ENCODE measurements around the gene TICRR. TPM values are rescaled to one million over a fixed set of nuclear protein-coding genes. Genes with fewer than 3 reads are reported as not detected.

Gene TICRR
- polyA plus RNA-seq, 1 donor from 2014 or later = not detected

DNA sequence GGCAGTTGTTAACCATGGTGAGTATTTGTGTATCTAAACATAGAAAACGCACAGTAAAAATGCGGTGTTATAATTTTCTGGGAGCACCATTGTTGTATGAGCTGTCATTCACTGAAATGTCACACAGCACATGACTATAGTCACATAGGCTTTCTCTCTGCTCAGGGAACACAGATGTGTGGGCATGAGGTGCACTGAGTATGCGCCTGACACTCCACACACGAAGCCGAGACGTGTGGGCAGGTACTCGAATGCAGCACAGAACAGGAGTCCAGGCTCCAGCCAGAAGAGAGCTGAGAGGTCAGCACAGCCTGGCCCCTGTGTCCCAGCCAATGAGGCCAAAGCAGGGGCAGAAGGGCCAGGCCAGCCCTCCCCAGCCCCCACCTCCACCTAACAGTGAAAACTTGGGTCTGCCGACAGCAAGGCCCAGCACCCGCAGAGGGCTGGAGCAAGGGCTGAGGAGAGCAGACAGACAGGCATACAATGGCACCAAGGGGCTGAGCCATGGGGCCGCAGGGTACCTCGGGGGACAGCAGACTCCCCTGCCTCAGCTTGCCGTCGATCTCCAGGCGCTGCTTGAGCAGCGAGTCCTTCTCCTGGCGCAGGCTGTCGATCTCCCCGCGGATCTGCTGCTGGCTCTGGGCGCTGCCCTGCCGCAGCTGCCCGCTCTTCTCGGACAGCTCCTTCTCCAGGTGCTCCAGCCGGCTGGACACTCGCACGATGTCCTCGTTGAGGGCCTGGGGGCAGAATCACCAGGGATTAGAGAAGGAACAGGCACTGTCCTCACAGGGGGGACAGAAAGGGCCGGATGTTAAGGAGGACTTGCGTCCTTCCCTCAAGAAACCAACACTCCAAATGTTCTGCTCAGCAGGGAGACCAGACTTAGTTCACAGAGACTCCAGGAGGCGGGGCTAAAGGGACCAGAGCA lies 56.0 kb downstream of the TICRR start:
- no peak overlapping the region for H3K27ac Mint-ChIP-seq
- no peak overlapping the region for H3K4me3 Mint-ChIP-seq
- H3K36me3 Mint-ChIP-seq = peaks cover 5% of the 10 kb centered on the region
- no peaks in the 10 kb centered on the region for H3K4me1 Mint-ChIP-seq
- peaks cover 0 to 2% (median 0%) of the 10 kb centered on the region in 3 donors for H3K9me3 Mint-ChIP-seq
- H3K27me3 Mint-ChIP-seq = no peaks in the 10 kb centered on the region

DNA sequence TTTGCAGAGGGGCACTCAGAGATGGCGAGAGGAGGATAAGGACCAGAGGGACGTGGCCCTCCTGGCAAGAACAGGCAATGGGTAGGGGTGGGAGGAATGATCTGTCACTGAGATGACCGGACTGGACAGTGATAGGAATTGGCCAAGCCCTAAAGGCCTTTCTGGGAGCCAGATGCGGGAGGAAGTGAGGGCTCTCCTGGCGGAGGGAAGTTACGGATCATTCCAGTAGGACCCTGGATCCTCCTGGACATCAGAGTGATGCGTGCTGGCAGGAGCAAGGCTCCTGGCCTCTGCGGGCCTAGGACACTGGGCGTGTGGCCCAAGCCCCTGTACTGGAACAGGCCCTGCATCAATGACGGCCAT lies 56.6 kb downstream of the TICRR start:
- no peak overlapping the region for H3K27ac Mint-ChIP-seq
- peaks cover 0 to 2% (median 0%) of the 10 kb centered on the region in 3 donors for H3K9me3 Mint-ChIP-seq
- no peak overlapping the region for H3K4me3 Mint-ChIP-seq

DNA sequence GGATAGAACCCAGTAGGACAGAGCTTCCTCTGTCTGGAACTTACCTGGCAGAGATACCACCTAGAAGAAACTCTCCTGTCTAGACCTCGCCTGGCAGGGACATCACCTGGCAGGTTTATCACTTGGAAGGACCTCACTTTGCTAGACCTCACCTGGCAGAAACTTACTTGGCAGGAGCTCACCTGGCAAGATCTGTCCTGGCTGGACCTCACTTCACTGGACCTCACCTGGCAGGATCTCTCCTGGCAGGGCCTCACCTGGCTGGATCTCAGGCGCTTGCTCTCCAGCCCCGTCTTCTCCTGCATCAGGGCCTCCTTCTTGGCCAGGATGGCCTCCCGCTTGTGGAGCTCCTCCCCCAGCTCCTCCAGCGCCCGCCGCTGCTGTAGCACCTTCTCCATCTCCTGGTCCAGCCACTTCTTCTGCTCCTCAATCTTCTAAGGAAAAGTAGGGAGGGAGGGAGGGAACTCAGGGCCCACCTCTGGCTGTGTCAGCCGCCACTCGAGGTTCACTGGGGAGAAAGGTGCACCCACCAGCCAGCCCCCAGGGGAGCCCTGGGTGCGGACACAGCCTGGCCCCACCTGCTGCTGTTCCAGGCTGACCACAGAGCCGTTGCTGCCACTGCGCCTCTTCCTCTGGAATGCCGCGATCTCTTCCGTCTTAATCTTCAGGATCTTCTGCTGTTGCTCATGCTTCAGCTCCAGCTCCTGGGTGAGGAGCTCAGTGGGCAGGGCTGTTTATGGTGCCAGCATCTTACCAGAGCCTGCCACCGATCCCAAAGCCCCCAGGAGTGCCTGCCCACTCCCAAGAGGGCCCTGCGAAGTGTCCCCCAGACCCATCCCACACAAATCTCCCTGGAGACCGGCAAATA lies 57.5 kb downstream of the TICRR start:
- Mint-ChIP-seq H3K27ac (no peak overlapping the region), H3K4me3 (peak overlapping the region in 1 of 4 donors; percentile 9), H3K9me3 (peaks cover 0 to 2% (median 0%) of the 10 kb centered on the region in 3 donors), H3K36me3 (peaks cover 5% of the 10 kb centered on the region), H3K4me1 (no peaks in the 10 kb centered on the region), H3K27me3 (no peaks in the 10 kb centered on the region)

More for the DNA sequence above, 56.6 kb downstream of the TICRR start:
- Mint-ChIP-seq H3K36me3 (peaks cover 5% of the 10 kb centered on the region), H3K4me1 (no peaks in the 10 kb centered on the region), H3K27me3 (no peaks in the 10 kb centered on the region)

DNA sequence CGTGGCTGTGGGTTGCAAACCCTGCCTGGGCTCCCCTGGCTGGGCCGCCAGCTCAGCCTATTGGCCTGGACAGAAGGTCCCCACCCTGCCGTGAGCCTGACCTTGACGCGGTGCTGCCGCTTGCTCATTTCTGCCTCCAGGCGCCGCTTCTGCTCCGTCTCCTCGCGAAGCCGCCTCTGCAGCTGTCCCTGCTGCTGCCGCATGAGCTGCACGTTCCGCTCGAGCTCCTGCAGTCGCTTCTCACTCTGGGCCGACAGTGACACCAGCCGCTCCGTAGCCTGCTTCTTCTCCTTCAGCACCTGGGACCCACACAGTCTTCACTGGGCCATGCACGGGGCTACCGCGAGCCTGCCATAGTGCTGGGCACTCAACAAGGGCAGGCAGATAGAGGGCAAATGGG lies 58.3 kb downstream of the TICRR start:
- H3K4me1 Mint-ChIP-seq = no peaks in the 10 kb centered on the region
- H3K27me3 Mint-ChIP-seq = no peaks in the 10 kb centered on the region
- H3K27ac Mint-ChIP-seq = no peak overlapping the region
- H3K4me3 Mint-ChIP-seq = no peak overlapping the region
- peaks cover 5% of the 10 kb centered on the region for H3K36me3 Mint-ChIP-seq
- H3K9me3 Mint-ChIP-seq = peaks cover 0 to 2% (median 0%) of the 10 kb centered on the region in 3 donors

DNA sequence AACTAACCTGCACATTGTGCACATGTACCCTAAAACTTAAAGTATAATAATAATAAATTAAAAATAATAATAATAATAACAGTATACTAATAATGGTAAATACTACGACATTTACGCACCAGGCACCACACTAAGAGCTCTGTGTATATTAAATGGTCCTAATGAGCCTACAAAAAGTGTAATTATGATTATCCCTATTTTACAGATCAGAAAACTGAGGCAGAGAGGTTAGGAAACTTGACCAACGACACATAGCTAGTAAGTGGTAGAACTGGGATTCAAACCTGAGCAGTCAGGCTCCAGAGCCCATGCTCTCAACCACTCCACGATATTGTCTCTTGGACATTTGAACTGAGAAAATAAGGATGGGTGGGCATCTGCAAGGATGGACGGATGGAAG lies 65.0 kb downstream of the TICRR start:
- H3K4me3 Mint-ChIP-seq = no peak overlapping the region
- H3K36me3 Mint-ChIP-seq = no peaks in the 10 kb centered on the region
- H3K27me3 Mint-ChIP-seq = no peaks in the 10 kb centered on the region
- no peak overlapping the region for H3K27ac Mint-ChIP-seq
- peaks cover 0 to 2% (median 0%) of the 10 kb centered on the region in 3 donors for H3K9me3 Mint-ChIP-seq
- peaks cover 0 to 3% (median 0%) of the 10 kb centered on the region in 3 donors for H3K4me1 Mint-ChIP-seq

DNA sequence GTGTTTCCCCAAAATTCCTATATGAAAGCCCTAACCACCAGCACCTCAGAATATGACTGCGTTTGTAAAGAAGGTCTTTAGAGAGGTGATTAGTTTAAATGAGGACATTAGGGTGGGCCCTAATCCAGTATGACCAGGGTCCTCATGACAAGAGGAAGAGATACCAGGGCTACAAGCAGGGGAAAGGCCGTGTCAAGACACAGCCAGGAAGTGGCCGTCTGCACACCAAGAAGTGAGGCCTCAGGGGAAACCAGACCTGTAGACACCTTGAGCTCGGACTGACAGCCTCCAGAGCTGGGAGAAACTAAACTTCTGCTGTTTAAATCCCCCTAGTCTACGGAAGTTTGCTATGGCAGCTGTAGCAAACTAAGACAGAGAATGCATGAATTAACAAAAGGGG lies 65.8 kb downstream of the TICRR start:
- no peak overlapping the region for H3K4me3 Mint-ChIP-seq
- no peaks in the 10 kb centered on the region for H3K27me3 Mint-ChIP-seq
- no peaks in the 10 kb centered on the region for H3K9me3 Mint-ChIP-seq
- H3K36me3 Mint-ChIP-seq = no peaks in the 10 kb centered on the region
- H3K27ac Mint-ChIP-seq = peak overlapping the region in 1 of 3 donors; percentile 59
- peaks cover 0 to 3% (median 0%) of the 10 kb centered on the region in 3 donors for H3K4me1 Mint-ChIP-seq

DNA sequence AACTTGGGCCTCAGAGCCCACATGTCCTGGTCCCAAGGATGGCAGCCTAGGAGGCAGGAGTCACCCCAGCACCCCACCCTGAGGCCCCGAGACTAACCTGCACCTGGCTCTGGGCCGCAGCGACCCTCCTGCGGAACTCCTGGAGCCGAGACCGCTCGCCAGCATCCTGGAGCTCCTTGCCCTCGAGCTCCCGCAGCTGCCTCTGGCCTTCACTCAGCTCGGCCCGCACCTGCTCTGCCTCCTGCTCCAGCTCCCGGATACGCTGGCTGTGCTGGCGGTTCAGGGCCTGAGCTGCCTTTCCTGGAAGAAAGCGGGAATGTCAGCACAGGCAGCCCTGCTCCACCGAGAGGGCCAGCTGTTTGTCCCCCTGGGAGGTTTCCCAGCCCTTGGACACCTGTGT lies 66.8 kb downstream of the TICRR start:
- Mint-ChIP-seq H3K9me3 (no peaks in the 10 kb centered on the region), H3K36me3 (no peaks in the 10 kb centered on the region), H3K4me1 (peaks cover 0 to 3% (median 0%) of the 10 kb centered on the region in 3 donors), H3K4me3 (no peak overlapping the region), H3K27me3 (peaks cover 4% of the 10 kb centered on the region), H3K27ac (no peak overlapping the region)

DNA sequence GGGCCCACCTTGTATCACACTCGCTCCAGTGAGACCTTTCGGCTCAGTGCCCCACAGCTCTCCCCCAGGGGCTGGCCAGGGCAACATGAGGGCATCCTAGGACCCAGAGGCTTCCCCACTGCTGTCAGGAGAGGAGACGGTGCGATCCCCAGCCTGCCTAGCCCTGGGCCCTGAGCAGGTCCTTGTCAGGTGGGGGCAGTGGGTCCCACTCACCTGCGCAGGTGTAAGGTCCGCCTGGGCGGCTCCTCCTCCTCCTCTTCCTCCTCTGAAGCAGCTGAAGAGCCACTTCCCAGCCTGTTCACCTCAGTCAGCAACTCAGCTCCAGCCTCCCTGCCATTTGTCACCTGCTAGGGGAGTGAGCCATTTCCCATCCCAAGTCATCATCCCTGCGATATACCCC lies 70.4 kb downstream of the TICRR start:
- Mint-ChIP-seq H3K27ac (no peak overlapping the region), H3K27me3 (peaks cover 12% of the 10 kb centered on the region), H3K4me3 (no peak overlapping the region), H3K36me3 (no peaks in the 10 kb centered on the region), H3K9me3 (no peaks in the 10 kb centered on the region), H3K4me1 (peaks cover 0 to 4% (median 2%) of the 10 kb centered on the region in 3 donors)

DNA sequence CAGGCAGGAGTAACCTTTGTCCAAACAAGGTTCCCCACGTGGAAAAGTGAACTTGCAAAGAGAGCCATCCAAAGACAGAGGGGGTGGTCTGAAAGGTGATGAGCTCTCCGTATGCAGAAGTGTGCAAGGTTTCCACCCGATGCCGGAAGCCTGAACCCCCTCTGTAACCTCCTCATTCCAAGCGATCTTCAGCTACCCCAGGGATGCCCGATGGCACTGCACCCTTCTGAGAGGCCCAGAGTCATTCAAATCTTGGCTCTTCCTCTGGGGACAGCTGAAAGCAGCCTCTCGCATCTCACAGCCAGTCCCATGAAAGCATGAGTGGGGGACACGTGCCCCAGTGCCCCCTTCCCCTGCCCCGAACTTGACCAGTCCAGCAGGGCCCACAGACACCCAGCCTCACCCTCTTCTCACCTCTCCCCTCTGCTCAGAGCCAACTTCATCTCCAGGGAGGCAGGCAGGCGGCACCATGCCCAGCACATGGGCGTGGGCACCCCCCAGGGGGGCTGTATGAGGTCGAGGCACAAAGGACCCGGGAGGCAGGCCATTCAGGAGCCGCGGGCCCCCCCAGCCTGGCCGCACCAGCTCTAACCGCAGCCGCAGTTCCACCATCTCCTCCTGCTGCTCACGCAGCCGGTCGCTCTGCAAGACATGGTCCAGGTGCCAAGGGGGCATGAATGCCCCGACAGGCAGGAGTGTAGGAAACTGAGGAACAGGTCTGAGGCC lies 71.3 kb downstream of the TICRR start:
- H3K4me1 Mint-ChIP-seq = peaks cover 0 to 2% (median 1%) of the 10 kb centered on the region in 3 donors
- H3K27ac Mint-ChIP-seq = no peak overlapping the region
- H3K27me3 Mint-ChIP-seq = peaks cover 12% of the 10 kb centered on the region
- no peaks in the 10 kb centered on the region for H3K36me3 Mint-ChIP-seq
- H3K9me3 Mint-ChIP-seq = no peaks in the 10 kb centered on the region
- H3K4me3 Mint-ChIP-seq = no peak overlapping the region

DNA sequence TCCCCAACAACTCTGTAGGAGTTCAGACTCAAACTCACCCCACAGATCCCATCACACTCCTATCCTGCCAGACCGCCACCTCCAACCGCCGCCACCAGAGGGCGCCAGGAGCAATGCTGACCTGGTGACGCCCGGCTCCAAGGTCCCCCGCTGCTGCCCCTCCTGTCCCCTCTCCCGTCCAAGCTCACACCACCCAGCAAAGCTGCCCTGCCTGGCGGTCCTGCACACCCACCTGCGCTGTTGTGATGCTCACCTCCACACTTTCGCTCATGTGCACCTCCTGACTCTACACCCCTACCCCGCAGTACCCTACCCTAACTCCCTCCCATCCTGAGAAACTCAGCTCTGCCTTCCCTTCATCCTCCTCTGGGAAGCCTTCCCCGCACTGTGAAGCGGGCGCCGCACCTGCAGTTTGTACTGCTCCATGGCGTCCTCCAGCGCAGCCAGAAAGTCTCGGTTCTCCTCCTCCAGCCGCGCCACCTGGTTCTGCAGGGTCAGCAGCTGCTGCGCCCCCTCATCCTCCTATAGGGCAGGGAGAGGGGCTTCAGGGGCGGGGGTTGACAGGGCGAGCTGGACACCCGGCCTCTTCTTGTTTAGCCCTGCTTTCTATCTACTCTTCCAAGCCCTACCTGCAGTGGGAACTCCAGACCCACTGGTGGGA lies 72.1 kb downstream of the TICRR start:
- Mint-ChIP-seq H3K9me3 (no peaks in the 10 kb centered on the region), H3K27ac (no peak overlapping the region), H3K36me3 (no peaks in the 10 kb centered on the region), H3K27me3 (peaks cover 14% of the 10 kb centered on the region), H3K4me1 (peaks cover 0 to 2% (median 1%) of the 10 kb centered on the region in 3 donors), H3K4me3 (no peak overlapping the region)

DNA sequence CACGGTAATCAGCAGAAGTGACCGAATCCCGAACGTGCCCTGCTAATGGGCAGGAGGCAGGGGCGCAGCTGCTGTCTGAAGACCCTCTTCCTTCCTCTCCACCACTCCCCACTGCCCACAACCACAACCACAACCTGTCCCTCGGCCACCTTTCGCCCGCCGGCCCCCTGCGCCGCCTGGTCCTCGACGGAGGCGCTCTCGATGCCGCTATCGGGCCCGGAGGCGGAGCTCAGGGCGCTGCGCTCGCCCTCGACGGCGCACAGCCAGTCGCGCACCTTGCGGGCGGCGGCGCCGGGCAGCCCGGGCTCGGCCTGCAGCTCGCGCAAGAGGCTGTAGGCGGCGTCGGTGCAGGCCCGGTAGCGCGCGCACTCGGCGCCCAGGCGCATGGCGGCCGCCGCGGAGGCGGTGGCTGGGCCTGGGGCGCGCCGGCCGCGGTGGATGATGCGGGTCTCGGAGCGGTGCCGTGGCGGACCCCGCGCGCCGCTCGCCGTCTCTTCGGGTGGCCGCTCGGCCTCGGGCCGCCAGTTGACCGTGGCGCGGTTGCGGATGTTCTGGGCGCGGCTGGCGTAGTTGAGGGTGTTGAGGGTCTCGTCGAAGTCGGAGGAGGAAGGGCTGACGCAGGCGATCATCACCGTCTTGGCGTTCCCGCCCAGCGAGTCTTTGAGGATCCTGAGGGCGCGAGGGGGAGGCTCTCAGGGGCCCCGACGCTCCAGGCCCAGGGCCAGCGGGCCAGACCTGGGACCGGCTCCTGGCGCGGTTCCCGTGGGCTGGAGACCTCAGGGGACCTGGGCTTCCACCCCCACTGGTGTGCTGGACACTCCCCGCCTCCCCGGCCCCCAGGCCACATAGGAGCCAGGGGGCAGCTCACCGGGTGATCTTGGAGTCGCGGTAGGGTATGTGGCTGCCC lies 73.1 kb downstream of the TICRR start:
- Mint-ChIP-seq H3K27ac (no peak overlapping the region), H3K27me3 (peaks cover 22% of the 10 kb centered on the region), H3K4me1 (peaks cover 0 to 2% (median 1%) of the 10 kb centered on the region in 3 donors), H3K4me3 (no peak overlapping the region), H3K9me3 (no peaks in the 10 kb centered on the region), H3K36me3 (no peaks in the 10 kb centered on the region)

DNA sequence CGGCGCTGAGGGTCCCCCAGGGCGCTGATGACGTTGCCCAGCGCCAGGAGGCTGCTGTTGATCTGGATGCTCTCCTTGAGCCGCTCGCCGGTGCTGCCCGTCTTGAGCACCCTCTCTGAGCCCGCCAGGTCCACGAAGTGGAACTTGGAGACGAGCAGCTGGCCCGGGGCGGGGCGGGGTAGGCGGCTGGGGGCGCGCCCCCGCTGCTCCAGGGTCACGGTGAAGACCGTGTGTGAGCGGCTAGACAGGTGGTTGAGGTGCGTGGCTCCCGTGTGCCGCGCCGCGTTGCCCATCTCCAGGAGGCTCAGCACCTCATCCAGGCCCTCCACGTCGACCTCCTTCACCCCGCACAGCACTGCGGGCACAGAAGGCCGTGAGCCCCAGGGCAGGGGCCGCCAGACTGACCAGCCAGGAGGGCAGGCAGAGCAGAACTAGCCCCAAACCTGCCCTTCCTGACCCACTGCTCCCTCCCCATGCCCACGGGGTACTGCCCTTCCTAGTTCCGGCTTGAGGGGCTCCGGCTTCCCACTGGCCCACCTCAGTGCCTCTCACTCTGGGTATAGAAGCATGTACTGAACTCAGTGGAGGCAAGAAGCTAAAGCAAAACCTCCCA lies 73.8 kb downstream of the TICRR start:
- Mint-ChIP-seq H3K27me3 (peaks cover 26% of the 10 kb centered on the region), H3K27ac (no peak overlapping the region), H3K36me3 (no peaks in the 10 kb centered on the region), H3K4me3 (no peak overlapping the region), H3K4me1 (peaks cover 0 to 2% (median 1%) of the 10 kb centered on the region in 3 donors), H3K9me3 (no peaks in the 10 kb centered on the region)

DNA sequence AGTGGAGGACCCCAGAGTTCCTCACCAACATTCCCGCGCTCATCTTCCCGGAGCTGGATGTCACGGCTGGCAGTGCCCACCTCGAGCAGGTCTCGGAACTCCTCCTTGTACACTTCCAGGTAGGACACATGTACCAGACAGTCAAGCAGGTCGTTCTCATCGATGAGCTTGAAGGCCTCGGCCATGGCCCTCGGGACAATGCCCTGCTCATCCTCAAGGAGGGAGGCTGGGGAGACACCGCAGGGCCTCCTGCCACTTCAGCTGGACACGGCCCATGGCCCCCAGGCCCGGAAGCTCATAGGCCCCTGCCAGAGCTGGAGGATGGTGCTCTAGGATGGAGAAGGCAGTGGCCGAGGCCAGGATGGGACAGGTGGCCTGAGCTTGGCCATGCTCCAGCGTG lies 74.4 kb downstream of the TICRR start:
- peak overlapping the region in 1 of 4 donors; percentile 1 for H3K4me3 Mint-ChIP-seq
- H3K27ac Mint-ChIP-seq = no peak overlapping the region

More for the DNA sequence above, 74.4 kb downstream of the TICRR start:
- Mint-ChIP-seq H3K27me3 (peaks cover 32% of the 10 kb centered on the region), H3K9me3 (no peaks in the 10 kb centered on the region), H3K36me3 (no peaks in the 10 kb centered on the region), H3K4me1 (peaks cover 0 to 7% (median 1%) of the 10 kb centered on the region in 3 donors)

Measured in IgD-negative memory B cell (primary cell).